ENCODE results near the gene GUCY1A2. TPM values are rescaled to one million over a fixed set of nuclear protein-coding genes. Genes with fewer than 3 reads are reported as not detected.

GUCY1A2 gene
- total RNA-seq, 1 experiment from 2014 or later: 0.55 TPM

- Histone ChIP-seq H3K4me2 (ENCODE audit: insufficient read depth, insufficient read length, low read length) (no peak overlapping the region), H3T11ph (ENCODE audit: low read length) (no peak overlapping the region), H3K27ac (ENCODE audit: insufficient read length, low read depth, low read length) (no peak overlapping the region), H3K4ac (ENCODE audit: low read depth, low read length) (no peak overlapping the region), H2BK12ac (ENCODE audit: insufficient read length, low read depth, low read length) (no peak overlapping the region), H2AFZ (ENCODE audit: low read length) (no peak overlapping the region), H3K18ac (ENCODE audit: insufficient read length, low read depth, low read length) (no peak overlapping the region), H3K27me3 (ENCODE audit: insufficient read depth, low read length) (no peaks in the 10 kb centered on the region), H4K5ac (ENCODE audit: insufficient read length, low read depth, low read length) (no peak overlapping the region), H3K23me2 (ENCODE audit: insufficient read length, low read depth, low read length, poor library complexity, severe bottlenecking) (no peaks in the 10 kb centered on the region), H3K4me1 (ENCODE audit: insufficient read depth, low read length) (no peaks in the 10 kb centered on the region), H3K23ac (ENCODE audit: insufficient read length, low read depth, low read length) (no peak overlapping the region), H4K91ac (ENCODE audit: insufficient read length, low read depth, low read length) (no peak overlapping the region), H3K79me2 (ENCODE audit: insufficient read depth, low read length) (no peaks in the 10 kb centered on the region), H3K56ac (ENCODE audit: insufficient read length, low read depth, low read length) (no peak overlapping the region), H2BK15ac (ENCODE audit: low read depth, low read length) (no peak overlapping the region), H2BK20ac (ENCODE audit: low read depth, low read length, poor library complexity, severe bottlenecking) (no peak overlapping the region), H3K14ac (ENCODE audit: insufficient read depth, low read length) (no peak overlapping the region), H3K9me3 (ENCODE audit: control insufficient read depth, low read depth, low read length) (no peaks in the 10 kb centered on the region), H3K9ac (ENCODE audit: extremely low read depth, insufficient read length, low read length) (no peak overlapping the region), H4K20me1 (ENCODE audit: control insufficient read depth, insufficient read depth, insufficient read length) (no peaks in the 10 kb centered on the region), H3K79me1 (ENCODE audit: insufficient read depth, low read depth, low read length, poor library complexity, severe bottlenecking) (no peaks in the 10 kb centered on the region), H2BK120ac (ENCODE audit: low read depth, low read length, poor library complexity, severe bottlenecking) (no peak overlapping the region), H2BK5ac (ENCODE audit: insufficient read length, low read length) (no peak overlapping the region), H4K8ac (replicated peaks; ENCODE audit: insufficient read length, low read depth, low read length) (no peak overlapping the region), H2AK5ac (ENCODE audit: insufficient read length, low read length) (no peak overlapping the region)
- WGBS (ENCODE audit: extremely low coverage, insufficient read length, low lambda C conversion rate): no CpG with 5 or more reads among the region's 5 CpGs
- Mint-ChIP-seq H3K27me3 (ENCODE audit: low read depth) (no peaks in the 10 kb centered on the region), H3K36me3 (ENCODE audit: insufficient read depth in 1 of 3, low read depth in 3 of 3) (no peaks in the 10 kb centered on the region), H3K4me1 (no peaks in the 10 kb centered on the region), H3K9me3 (no peaks in the 10 kb centered on the region), H3K27ac (no peak overlapping the region), H3K4me3 (no peak overlapping the region)
- no peak for DNase-seq
- TF ChIP-seq CTCF (conservative IDR thresholded peaks at IDR 0.05): no peak
Observed at GRCh38 chr11:106828976-106829375, 189.3 kb downstream of the GUCY1A2 start.

Measured in H9 (cell line).